H1 (cell line): ENCODE results near the gene CELF5. TPM values are rescaled to one million over a fixed set of nuclear protein-coding genes. Genes with fewer than 3 reads are reported as not detected.

Source experiments
- CTCF ChIA-PET: fragments of 300-600 bp; sonication (Branson Sonifier 250); formaldehyde crosslinking; loops from one replicate; lab custom pipeline; 2021; ENCODE audit not compliant: partially characterized antibody; lab: Charles Lee
- POLR2A ChIA-PET: fragments of 300-600 bp; sonication (Branson Sonifier 250); formaldehyde crosslinking; loops from one replicate; lab custom pipeline; 2021; ENCODE audit warnings: inconsistent platforms; ENCODE audit not compliant: partially characterized antibody; lab: Charles Lee
- DNase-seq, 2 experiments: peaks; one replicate each; pipeline versions ENCODE4 v3.0.0 to v3.0.0-alpha.2; 2010 to 2022; ENCODE audit warnings: low spot score in 2 of 2, low read depth in 1 of 2, mixed read lengths in 1 of 2
- FAIRE-seq: peaks from 2 replicates; lab custom pipeline; 2011; peaks lifted over from hg19 to GRCh38; lab: Jason Lieb, UNC
- H2AFZ ChIP-seq: 2 replicates; pipeline ENCODE4 v1.8.1; 2012; ENCODE audit warnings: low read length, inconsistent platforms
- H2AK5ac ChIP-seq: 2 replicates; pipeline ENCODE4 v1.6.1; 2013; ENCODE audit warnings: low read depth, low read length
- H2BK120ac ChIP-seq: replicated peaks from 2 replicates; pipeline ENCODE3; 2013; ENCODE audit warnings: low read depth, low read length, inconsistent platforms
- H2BK12ac ChIP-seq: 2 replicates; pipeline ENCODE4 v1.6.1; 2013; ENCODE audit warnings: low read depth, low read length
- H2BK15ac ChIP-seq: 2 replicates; pipeline ENCODE4 v1.6.1; 2013; ENCODE audit warnings: low read length
- H2BK20ac ChIP-seq: 2 replicates; pipeline ENCODE4 v1.6.1; 2013; ENCODE audit warnings: low read length
- H2BK5ac ChIP-seq: 2 replicates; pipeline ENCODE4 v1.6.1; 2013; ENCODE audit warnings: low read depth, low read length
- H3K14ac ChIP-seq: 2 replicates; pipeline ENCODE4 v1.6.1; 2013; ENCODE audit warnings: inconsistent platforms; ENCODE audit not compliant: insufficient read length
- H3K18ac ChIP-seq: 2 replicates; pipeline ENCODE4 v1.6.1; 2013; ENCODE audit warnings: low read length; ENCODE audit errors: extremely low read depth
- H3K23ac ChIP-seq: 2 replicates; pipeline ENCODE4 v1.6.1; 2013; ENCODE audit warnings: inconsistent platforms; ENCODE audit not compliant: insufficient read length
- H3K23me2 ChIP-seq: 2 replicates; pipeline ENCODE4 v1.6.1; 2013; ENCODE audit warnings: low read depth, low read length
- H3K27ac ChIP-seq: 2 replicates; pipeline ENCODE4 v1.6.1; 2011; ENCODE audit warnings: low read depth, low read length, inconsistent platforms
- H3K27me3 ChIP-seq, 4 experiments: replicated peaks in 1 of 4; 1 replicate in 1 of 4; 2 replicates in 3 of 4; pipeline versions ENCODE4 v1.6.1 to v1.8.1; 2011 to 2013; ENCODE audit warnings: low read length in 3 of 4, mild to moderate bottlenecking in 3 of 4, inconsistent platforms in 2 of 4, mixed read lengths in 2 of 4, moderate library complexity in 1 of 4; ENCODE audit not compliant: control insufficient read depth in 3 of 4, insufficient read depth in 3 of 4; ENCODE audit errors: extremely low read depth in 1 of 4
- H3K36me3 ChIP-seq, 4 experiments: 2 replicates each; pipeline versions ENCODE4 v1.6.1 to v1.8.1; 2011 to 2013; ENCODE audit warnings: mild to moderate bottlenecking in 4 of 4, low read length in 3 of 4, moderate library complexity in 2 of 4, control low read depth in 1 of 4, inconsistent platforms in 1 of 4; ENCODE audit not compliant: insufficient read depth in 4 of 4, control insufficient read depth in 2 of 4
- H3K4ac ChIP-seq: replicated peaks from 2 replicates; pipeline ENCODE3; 2013; ENCODE audit warnings: low read length, low read depth, mixed read lengths, inconsistent platforms; ENCODE audit not compliant: insufficient read length
- H3K4me1 ChIP-seq, 4 experiments: replicated peaks in 1 of 4; 1 replicate in 1 of 4; 2 replicates in 3 of 4; pipeline versions ENCODE4 v1.6.1 to v1.8.1; 2011 to 2013; ENCODE audit warnings: low read length in 3 of 4, inconsistent platforms in 2 of 4, mixed read lengths in 1 of 4; ENCODE audit not compliant: insufficient read depth in 4 of 4, control insufficient read depth in 3 of 4
- H3K4me2 ChIP-seq, 2 experiments: 2 replicates each; pipeline versions ENCODE4 v1.6.1 to v1.8.1; 2011 to 2013; ENCODE audit warnings: low read depth in 2 of 2, low read length in 2 of 2, control low read depth in 1 of 2, inconsistent platforms in 1 of 2, mild to moderate bottlenecking in 1 of 2; ENCODE audit not compliant: insufficient read depth in 1 of 2
- H3K4me3 ChIP-seq, 4 experiments: fragments of 200-600, 300-600 bp in 1 of 4; sonication (generic), shearing (Covaris generic), sonication (Bioruptor Twin) in 1 of 4; 2 replicates each; pipeline versions ENCODE4 v1.5.1 to v1.8.1; 2011 to 2016; ENCODE audit warnings: low read length in 4 of 4, low read depth in 3 of 4, control low read depth in 2 of 4, inconsistent platforms in 2 of 4, mild to moderate bottlenecking in 2 of 4, mixed read lengths in 1 of 4, moderate library complexity in 1 of 4; ENCODE audit not compliant: insufficient read depth in 2 of 4; ENCODE audit errors: extremely low read depth in 1 of 4
- H3K56ac ChIP-seq: replicated peaks from 2 replicates; pipeline ENCODE3; 2013; ENCODE audit warnings: low read depth, mild to moderate bottlenecking, mixed read lengths, low read length, inconsistent platforms; ENCODE audit not compliant: insufficient read length
- H3K79me1 ChIP-seq: 2 replicates; pipeline ENCODE4 v1.6.1; 2013; ENCODE audit warnings: low read depth, low read length, control low read depth
- H3K79me2 ChIP-seq, 2 experiments: 2 replicates each; pipeline versions ENCODE4 v1.6.1 to v1.8.1; 2012 to 2013; ENCODE audit warnings: low read length in 2 of 2, mild to moderate bottlenecking in 2 of 2, inconsistent platforms in 1 of 2; ENCODE audit not compliant: insufficient read depth in 2 of 2, control insufficient read depth in 1 of 2
- H3K9ac ChIP-seq, 4 experiments: replicated peaks in 1 of 4; 1 replicate in 1 of 4; 2 replicates in 3 of 4; pipeline versions ENCODE4 v1.6.1 to v1.8.1; 2011 to 2013; ENCODE audit warnings: low read depth in 3 of 4, low read length in 3 of 4, control low read depth in 2 of 4, mild to moderate bottlenecking in 2 of 4, moderate library complexity in 2 of 4, inconsistent platforms in 1 of 4; ENCODE audit errors: extremely low read depth in 1 of 4
- H3K9me3 ChIP-seq, 2 experiments: 2 replicates each; pipeline versions ENCODE4 v1.6.1 to v1.8.1; 2012 to 2013; ENCODE audit warnings: mild to moderate bottlenecking in 2 of 2, moderate library complexity in 2 of 2, control low read depth in 1 of 2, inconsistent platforms in 1 of 2, low read depth in 1 of 2, low read length in 1 of 2, mixed read lengths in 1 of 2; ENCODE audit not compliant: insufficient read depth in 2 of 2
- H4K20me1 ChIP-seq, 2 experiments: replicated peaks in 1 of 2; 2 replicates each; pipeline versions ENCODE3 to v1.8.1; 2011 to 2013; ENCODE audit warnings: inconsistent platforms in 2 of 2, low read length in 2 of 2, mild to moderate bottlenecking in 1 of 2; ENCODE audit not compliant: insufficient read depth in 2 of 2, control insufficient read depth in 1 of 2
- H4K5ac ChIP-seq: 2 replicates; pipeline ENCODE4 v1.6.1; 2013; ENCODE audit warnings: low read length, low read depth, mixed read lengths, inconsistent platforms; ENCODE audit not compliant: insufficient read length
- H4K8ac ChIP-seq: 2 replicates; pipeline ENCODE4 v1.8.0; 2013; ENCODE audit warnings: mild to moderate bottlenecking, moderate library complexity, low read length, inconsistent platforms; ENCODE audit not compliant: insufficient read depth; ENCODE audit errors: extremely low read depth
- H4K91ac ChIP-seq: replicated peaks from 2 replicates; pipeline ENCODE3; 2013; ENCODE audit warnings: low read length, mixed read lengths, inconsistent platforms; ENCODE audit not compliant: insufficient read length
- BRCA1 ChIP-seq: IDR thresholded peaks from 2 replicates; pipeline ENCODE4 v1.6.1; 2012; ENCODE audit warnings: low read depth, low read length, improper control_type of control experiment
- HDAC2 ChIP-seq, 2 experiments: fragments of 300-600 bp in 1 of 2; sonication (generic) in 1 of 2; IDR thresholded peaks; 2 replicates each; pipeline ENCODE4 v1.6.1; 2011 to 2012; ENCODE audit warnings: low read depth in 2 of 2, low read length in 2 of 2, mild to moderate bottlenecking in 2 of 2, moderate library complexity in 2 of 2, borderline replicate concordance in 1 of 2, inconsistent platforms in 1 of 2
- KDM1A ChIP-seq: fragments of 200-600, 300-600 bp; sonication (generic); IDR thresholded peaks from 2 replicates; pipeline ENCODE4 v1.7.1; 2016; ENCODE audit warnings: mild to moderate bottlenecking, low read length, borderline replicate concordance
- SRF ChIP-seq: IDR thresholded peaks from 2 replicates; pipeline ENCODE4 v1.6.1; 2011; ENCODE audit warnings: mild to moderate bottlenecking, low read depth, low read length, moderate library complexity
- WGBS, 2 experiments: shearing (Covaris generic) in 1 of 2; methylation state at CpG; one replicate each; pipeline versions ENCODE4 v1.1.6 to v1.1.7; 2013 to 2015; ENCODE audit warnings: low lambda C conversion rate in 2 of 2, mixed read lengths in 2 of 2, inconsistent platforms in 1 of 2, low coverage in 1 of 2, missing lambda C conversion rate in 1 of 2; ENCODE audit not compliant: insufficient replicate concordance in 2 of 2, insufficient coverage in 1 of 2, insufficient read length in 1 of 2; ENCODE audit errors: extremely low coverage in 1 of 2, missing lambda C conversion rate in 1 of 2; 5-methylcytosine and 5-hydroxymethylcytosine counted together
- polyA plus RNA-seq, 7 experiments: library from polyadenylated mRNA; depleted of rRNA in 3 of 7; stranded (reverse) in 5 of 7; unstranded in 2 of 7; fragments of >200 nt in 5 of 7; fragments of 200-250 nt in 2 of 7; gene quantifications; 1 replicate in 5 of 7; 2 replicates in 1 of 7; 4 replicates in 1 of 7; pipeline versions ENCODE4 v1.2.1 to v1.2.3, GENCODE V29; 2011 to 2013; ENCODE audit warnings: missing spikeins in 2 of 7, mixed read lengths in 2 of 7
- total RNA-seq: library from RNA; stranded (reverse); fragmentation: NEBNext Ultra II Directional; extraction: Animal tissue kit (Norgen Biotek cat#: 25700); gene quantifications from 2 replicates; pipeline ENCODE4 v1.2.1, GENCODE V29; 2021

CELF5 gene
- total and polyA plus RNA-seq, 2 of the 8 experiments (the other 6 are each of a cell fraction or from before 2014, with no cell fraction given) = 9.8 to 15.0 TPM

DNA sequence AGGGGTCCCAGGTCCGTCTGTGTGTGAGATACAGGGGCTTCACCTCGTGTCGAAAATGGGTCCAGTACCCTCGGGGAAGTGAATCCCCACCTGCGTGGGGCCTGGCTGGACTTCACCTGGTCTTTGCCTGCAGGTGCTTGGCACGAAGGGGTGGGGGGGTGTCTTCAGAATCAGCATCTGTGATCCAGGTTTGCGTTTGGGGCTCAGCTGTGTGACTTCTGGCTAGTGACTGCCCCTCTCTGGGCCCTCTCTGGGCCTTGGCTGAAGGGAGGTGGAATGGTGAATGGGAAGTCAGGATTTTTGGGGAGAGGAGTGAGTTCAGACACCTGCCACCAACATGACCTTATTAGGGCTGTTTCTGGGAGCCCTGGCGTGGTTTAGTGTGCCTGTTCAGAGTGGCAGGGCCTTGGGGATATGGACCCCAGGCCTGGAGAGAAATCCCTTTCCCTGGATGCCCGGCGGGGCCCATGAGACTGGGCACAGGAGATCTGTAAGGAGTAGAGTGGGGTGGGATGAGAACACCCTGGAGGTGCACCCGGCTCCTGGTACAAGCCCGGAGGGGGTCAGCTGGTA is 2.7 kb downstream of the CELF5 start:
- peaks cover 6 to 15% (median 9%) of the 10 kb centered on the region in 4 experiments for H3K4me1 ChIP-seq
- H4K5ac ChIP-seq = no peak overlapping the region
- TF ChIP-seq SRF = peak; percentile 83
- no peak for TF ChIP-seq BRCA1
- TF ChIP-seq KDM1A = peak; percentile 68
- no peak for TF ChIP-seq HDAC2 (IDR thresholded peaks at IDR 0.05; ENCODE audit: borderline replicate concordance in 1 of 2, low read depth in 2 of 2, low read length in 2 of 2)
- H2BK12ac ChIP-seq = no peak overlapping the region
- no peak overlapping the region for H3K56ac ChIP-seq
- no peaks in the 10 kb centered on the region for H3K79me1 ChIP-seq
- H4K8ac ChIP-seq = no peak overlapping the region
- no peak for DNase-seq
- ChIA-PET CTCF (interaction anchor here (0.6 to 0.7 kb wide), 2 partner anchors 75 to 348 kb away, joined by 3 read pairs; no protein-coding TSS in a partner anchor), POLR2A (interaction anchor here (1.3 to 1.8 kb wide), 3 partner anchors 11 to 23 kb away, joined by 4 to 5 read pairs (median 4); no protein-coding TSS in a partner anchor)
- H3K27ac ChIP-seq = no peak overlapping the region
- no peaks in the 10 kb centered on the region for H3K36me3 ChIP-seq
- H2AK5ac ChIP-seq = no peak overlapping the region
- H2BK15ac ChIP-seq = no peak overlapping the region
- H2AFZ ChIP-seq = no peak overlapping the region
- no peak overlapping the region for H3K18ac ChIP-seq
- H3K23ac ChIP-seq = no peak overlapping the region
- H3K4ac ChIP-seq = no peak overlapping the region
- H2BK5ac ChIP-seq = no peak overlapping the region
- no peak overlapping the region for H2BK20ac ChIP-seq
- 0 out of 4 replicates have a peak, but pooled peaks cover 0 to 2% of the 10 kb centered on the region in 2 experiments for H3K79me2 ChIP-seq
- no peaks in the 10 kb centered on the region for H3K9me3 ChIP-seq
- no peak for FAIRE-seq
- H2BK120ac ChIP-seq = no peak overlapping the region
- no peak overlapping the region; a peak in 1 of 7 replicates for H3K9ac ChIP-seq
- peaks cover 9 to 15% of the 10 kb centered on the region in 2 experiments for H4K20me1 ChIP-seq
- no peak overlapping the region for H3K14ac ChIP-seq
- no peak overlapping the region for H3K4me3 ChIP-seq
- H3K27me3 ChIP-seq = no peaks in the 10 kb centered on the region; a peak in 1 of 7 replicates
- no peak overlapping the region for H4K91ac ChIP-seq
- H3K23me2 ChIP-seq = peaks cover 16% of the 10 kb centered on the region; the same call in 1 of the 2 replicates
- no peak overlapping the region for H3K4me2 ChIP-seq
- WGBS, 2 experiments = 81% methylated on average over 12 of the region's 12 CpGs; no CpG with 5 or more reads in 1 of the 2 experiments
